Inferior parietal cortex (tissue), 1 donor: Measurements from ENCODE around the gene LRP1-AS.

ENCODE experiments used
- DNase-seq: peaks from one replicate; pipeline ENCODE4 v3.0.0-alpha.2; 2016; ENCODE audit errors: extremely low spot score

Gene LRP1-AS

DNA sequence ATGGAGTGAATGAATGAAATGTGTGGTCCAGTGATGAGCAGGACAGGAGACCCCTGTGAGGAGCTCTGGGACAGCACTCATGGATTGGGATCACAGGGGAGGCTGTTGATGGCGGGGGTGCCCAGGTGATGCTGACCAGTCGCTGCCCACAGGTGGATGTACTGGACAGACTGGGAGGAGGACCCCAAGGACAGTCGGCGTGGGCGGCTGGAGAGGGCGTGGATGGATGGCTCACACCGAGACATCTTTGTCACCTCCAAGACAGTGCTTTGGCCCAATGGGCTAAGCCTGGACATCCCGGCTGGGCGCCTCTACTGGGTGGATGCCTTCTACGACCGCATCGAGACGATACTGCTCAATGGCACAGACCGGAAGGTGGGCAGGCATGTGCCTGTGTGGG is 13.3 kb upstream of the LRP1-AS start:
- DNase-seq, result no peak

DNA sequence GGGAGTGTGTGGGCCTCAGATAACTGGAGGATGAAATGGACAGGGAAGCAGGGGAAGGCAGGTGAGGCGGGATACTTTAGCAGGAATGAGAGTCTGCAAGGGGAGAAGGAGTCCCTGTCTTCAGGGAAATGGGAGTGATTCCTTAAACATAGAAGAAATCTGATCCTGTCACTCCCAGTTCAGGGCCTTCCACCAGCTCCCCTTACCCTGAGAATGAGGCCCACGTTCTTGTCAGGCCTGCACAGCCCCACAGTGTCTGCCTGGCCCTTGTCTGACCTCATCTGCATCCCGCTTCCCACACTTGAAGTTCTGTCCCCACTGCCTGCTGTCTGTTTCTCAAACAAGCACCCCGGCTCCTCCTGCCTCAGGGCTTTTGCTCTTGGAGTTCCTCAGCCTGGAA is 12.6 kb upstream of the LRP1-AS start:
- no peak for DNase-seq

- DNase-seq, result no peak
These were observed 11.9 kb upstream of the LRP1-AS start for GRCh38 chr12:57159311-57159710.

DNA sequence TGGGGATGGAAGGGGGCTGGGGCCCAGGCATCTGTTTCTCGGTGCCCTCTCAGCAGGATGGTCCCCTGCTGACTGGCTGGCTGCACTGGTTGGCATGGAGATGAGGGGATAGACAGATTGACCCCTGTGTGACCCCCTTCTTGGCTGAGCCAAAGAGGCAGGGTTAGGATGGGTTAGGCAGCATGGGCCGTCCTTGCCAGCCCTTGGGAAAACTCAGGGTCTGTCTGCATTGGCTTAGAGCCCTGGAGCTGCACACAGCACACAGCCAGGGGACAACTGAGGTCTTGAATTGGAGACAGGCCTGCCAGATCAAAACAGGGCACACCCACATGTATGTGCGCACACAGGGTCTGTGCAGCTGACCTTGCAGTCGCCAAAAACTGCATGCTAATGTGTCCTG is 11.2 kb upstream of the LRP1-AS start:
- no peak for DNase-seq

GRCh38 chr12:57158186-57158585 is 10.8 kb upstream of the LRP1-AS start:
- no peak for DNase-seq

DNA sequence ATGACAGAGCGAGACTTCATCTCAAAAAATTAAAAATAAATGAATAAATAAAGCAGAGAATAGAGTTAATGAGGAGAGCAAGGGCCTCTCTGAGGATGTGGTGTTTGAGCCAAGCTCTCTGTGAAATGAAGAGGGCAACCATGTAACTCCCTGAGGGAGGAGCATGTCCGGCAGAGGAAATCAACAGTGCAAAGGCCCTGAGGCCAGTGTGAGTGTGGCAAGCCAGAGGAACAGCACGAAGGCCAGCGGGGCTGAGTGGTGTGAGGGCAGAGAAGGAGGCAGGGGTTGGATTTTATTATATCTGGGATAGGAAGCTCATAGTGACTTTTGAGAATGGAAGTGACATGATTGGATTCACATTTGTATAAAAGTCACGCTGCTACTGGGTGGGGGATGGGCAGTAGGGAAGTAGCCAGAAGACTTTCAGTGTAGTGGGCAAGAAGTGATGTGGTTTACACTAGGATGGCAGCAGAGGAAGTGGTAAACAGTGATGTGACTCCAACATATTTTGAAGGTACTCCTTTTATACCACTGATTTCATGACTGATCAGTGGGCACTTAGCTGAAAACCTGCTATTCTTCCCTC is 10.3 kb upstream of the LRP1-AS start:
- no peak for DNase-seq

DNA sequence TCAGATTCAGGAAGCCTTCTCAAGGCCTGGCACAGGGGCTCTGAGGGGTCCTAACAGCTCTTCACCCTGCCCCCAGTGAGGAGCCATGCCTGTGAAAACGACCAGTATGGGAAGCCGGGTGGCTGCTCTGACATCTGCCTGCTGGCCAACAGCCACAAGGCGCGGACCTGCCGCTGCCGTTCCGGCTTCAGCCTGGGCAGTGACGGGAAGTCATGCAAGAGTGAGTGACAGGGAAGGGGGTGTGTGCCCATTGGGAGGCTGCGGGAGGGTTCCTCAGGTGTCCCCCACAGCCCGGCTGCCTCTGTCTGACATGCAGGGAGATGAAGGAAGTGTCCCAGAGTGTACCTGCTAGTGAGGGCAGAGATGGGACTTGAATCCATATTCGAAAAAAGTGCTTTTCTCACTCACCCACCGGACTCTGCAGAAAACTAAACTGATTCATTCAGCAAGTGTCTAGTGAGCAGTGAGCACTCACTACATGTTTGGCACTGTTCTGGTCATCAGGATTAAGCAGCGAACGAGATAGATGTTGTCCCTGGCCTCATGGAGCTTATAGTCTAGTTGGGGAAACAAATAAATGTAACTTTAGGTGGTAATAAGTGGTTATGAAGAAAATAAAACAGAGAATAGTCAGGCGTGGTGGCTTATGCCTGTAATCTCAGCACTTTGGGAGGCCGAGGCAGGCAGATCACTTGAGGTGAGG is 9.4 kb upstream of the LRP1-AS start:
- no peak for DNase-seq

- DNase-seq, result no peak
These were observed 7.5 kb upstream of the LRP1-AS start for GRCh38 chr12:57154804-57155434.

- no peak for DNase-seq
These were observed 6.7 kb upstream of the LRP1-AS start for GRCh38 chr12:57154076-57154475.

GRCh38 chr12:57153415-57153997 is 6.1 kb upstream of the LRP1-AS start:
- DNase-seq, result no peak

- no peak for DNase-seq
These were observed 5.2 kb upstream of the LRP1-AS start for GRCh38 chr12:57152639-57153038.

- no peak for DNase-seq
These were observed 4.6 kb upstream of the LRP1-AS start for GRCh38 chr12:57151741-57152630.

- DNase-seq, result no peak
These were observed 3.1 kb upstream of the LRP1-AS start for GRCh38 chr12:57150400-57151000.

DNA sequence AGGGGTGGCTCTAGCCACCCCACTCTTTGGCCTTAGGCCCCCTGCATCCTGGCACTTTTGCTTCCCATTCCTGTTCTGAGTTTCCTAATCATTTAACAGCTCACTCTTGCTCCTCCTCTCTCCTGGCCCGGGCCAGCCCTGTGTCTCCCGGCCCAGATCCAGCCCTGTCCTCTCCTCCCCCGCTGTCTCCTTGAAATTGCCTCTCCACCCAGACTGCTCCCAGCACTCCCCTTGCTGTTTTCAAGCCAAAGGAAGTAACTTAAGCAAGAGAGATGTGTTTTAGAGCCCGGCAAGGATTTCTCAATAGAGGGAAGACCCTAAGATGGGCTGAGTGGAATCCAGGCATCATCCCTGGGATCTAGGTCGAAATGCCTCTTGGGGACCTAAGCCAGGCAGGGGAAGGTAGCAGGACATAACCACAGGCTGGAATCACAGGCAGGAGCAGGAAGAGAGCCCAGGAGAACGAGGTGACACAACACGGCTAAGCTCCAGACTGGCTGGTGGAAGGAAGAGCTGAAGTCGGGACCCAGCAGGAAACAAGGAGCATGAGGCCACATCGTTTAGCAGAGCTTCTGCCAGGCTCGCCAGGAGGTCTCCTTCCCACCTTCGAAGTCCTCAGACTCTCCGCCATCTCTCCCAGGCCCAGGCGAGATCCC is 2.0 kb upstream of the LRP1-AS start:
- no peak for DNase-seq

GRCh38 chr12:57148469-57149244 is 1.2 kb upstream of the LRP1-AS start:
- DNase-seq, result no peak

- DNase-seq, result no peak
These were observed 1.3 kb downstream of the LRP1-AS start for GRCh38 chr12:57146092-57146491.

DNA sequence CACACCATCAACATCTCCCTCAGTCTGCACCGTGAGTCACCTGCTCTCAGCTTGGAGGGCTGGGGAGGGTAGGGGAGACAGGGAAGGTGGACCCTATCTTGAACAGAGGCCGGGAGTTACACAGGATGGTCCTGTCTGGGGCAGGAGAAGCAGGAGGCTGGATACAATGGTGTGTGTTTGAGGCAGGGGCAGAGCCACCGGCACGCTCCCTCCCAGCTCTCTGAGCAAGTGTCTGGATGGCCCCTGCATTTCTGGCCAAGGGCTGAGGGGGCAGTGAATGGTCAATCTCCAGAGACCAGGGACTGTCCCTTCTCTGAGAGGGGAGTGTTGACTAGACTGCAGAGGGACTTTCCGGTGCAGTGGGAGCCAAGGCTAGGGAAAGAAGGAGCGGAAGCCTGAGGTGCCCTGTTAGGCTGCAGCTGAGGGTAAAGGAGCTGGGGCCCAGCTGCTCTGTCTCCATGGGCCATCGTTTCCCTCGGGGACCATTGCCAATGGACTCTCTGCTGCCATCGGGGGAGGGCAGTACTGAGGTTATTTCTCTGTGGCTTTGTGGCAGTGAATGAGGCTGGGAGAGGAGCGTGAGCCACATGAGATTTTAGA is 1.9 kb downstream of the LRP1-AS start:
- DNase-seq, result no peak

GRCh38 chr12:57143454-57143853 is 4.0 kb downstream of the LRP1-AS start:
- DNase-seq, result no peak

DNA sequence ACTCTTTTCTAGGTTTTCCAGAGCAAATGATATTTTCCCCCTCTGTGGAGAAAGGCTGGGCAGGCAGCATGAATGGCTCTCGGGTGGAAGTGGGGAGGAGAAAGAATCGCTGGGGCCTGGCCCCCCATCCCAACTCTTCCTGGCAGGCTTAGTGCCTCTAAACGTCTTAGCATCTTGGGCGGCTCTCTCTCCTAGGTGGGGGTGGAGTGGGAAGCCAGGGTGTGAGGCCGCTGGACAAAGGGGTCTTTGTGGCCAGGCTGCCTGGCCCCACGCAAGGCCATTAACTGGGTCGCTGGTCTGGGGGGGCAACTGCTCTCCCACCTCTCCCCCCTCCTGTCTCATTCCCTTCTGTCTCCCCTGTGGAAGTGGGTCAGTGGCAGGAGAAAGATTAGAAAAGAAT is 4.7 kb downstream of the LRP1-AS start:
- DNase-seq, result no peak

- DNase-seq, result no peak
These were observed 5.3 kb downstream of the LRP1-AS start for GRCh38 chr12:57142121-57142520.
